Measurements from ENCODE around the gene CXCR5.

CXCR5 gene

DNA sequence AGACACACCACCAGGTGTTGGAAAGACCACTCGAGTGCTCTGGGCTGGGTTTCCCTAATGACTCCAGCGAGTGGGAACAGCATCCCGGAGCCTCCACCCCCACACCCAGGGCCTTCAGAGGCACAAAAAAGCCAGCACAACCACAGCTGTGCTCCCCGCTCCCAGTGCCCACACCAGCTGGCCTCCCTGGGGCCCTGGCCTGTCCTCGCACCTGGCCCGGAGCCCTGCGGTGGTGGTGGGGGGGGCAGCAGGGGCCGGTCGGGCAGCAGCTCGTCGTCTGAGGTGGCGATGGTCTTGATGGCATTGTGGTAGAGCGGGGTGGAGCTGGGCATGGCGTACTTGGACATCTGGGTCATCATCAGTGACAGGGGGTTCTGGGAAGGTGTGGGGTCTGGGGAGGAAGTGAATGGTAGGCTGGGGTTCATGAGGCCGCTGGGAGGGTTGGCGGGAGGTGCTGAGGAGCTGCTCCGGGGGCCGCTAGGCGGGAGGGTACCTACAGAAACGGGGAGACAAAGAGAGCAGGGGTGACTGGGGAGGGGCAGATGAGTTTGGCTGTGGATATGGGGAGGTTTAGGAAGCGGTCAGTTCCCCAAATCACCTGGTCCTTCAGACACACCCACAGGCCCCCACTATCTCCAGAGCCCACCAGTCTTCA is 16.1 kb downstream of the CXCR5 start:
- H3K27ac Mint-ChIP-seq, result peak overlapping the region; percentile 14 to 63
- H3K4me1 Mint-ChIP-seq, result peaks cover 63% of the 10 kb centered on the region
- no peak overlapping the region for H3K4me3 Mint-ChIP-seq

GRCh38 chr11:118900535-118901384 is 17.1 kb downstream of the CXCR5 start:
- H3K27ac Mint-ChIP-seq, result peak overlapping the region; percentile 38 to 89
- H3K4me1 Mint-ChIP-seq, result peaks cover 54% of the 10 kb centered on the region
- no peak overlapping the region for H3K4me3 Mint-ChIP-seq
- no peaks in the 10 kb centered on the region for H3K9me3 Mint-ChIP-seq
- no peak for ATAC-seq
- no peaks in the 10 kb centered on the region for H3K27me3 Mint-ChIP-seq
- no peak for DNase-seq

More for the DNA sequence above, 16.1 kb downstream of the CXCR5 start:
- no peak for DNase-seq
- no peaks in the 10 kb centered on the region for H3K9me3 Mint-ChIP-seq
- no peak for ATAC-seq
- no peaks in the 10 kb centered on the region for H3K27me3 Mint-ChIP-seq

DNA sequence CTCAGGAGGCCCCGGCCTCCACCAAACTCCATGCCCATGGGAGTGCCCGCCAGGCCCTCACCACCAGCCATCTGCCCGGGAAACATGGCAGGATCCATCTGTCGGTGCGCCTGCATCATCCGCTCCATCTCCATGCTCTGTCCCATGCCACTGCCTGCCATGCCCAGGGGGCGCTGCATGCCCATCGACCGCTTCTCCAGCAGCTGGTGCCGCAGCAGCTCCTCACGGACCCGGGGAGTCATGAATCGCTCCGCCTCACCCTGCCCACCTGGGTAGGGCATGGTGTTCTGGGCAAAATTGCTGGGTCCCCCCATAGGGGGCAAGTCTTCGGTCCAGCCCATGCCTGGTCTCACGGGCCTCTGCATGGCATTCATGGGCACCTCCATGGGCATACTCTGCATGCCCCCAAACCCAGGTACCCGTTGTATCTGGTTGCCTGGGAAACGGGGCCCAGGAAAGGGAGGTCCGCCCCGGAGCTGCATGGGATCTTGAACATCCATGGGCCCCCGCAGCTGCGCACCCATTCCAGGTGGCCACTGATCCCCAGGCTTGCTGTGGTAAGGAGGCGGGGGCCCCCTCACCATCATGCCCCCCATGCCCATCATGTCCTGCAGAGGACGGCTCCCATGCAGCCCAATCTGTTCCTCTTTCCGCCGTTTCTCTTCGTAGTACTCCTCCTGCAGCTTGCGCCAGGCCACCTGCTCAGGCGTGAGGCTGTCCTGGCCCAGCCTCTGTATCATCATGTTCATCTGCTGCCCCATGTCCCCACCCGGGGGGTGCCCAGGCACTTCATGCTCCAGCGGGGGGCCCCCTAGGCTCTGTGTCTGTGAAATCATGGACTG is 18.0 kb downstream of the CXCR5 start:
- Mint-ChIP-seq H3K27ac (no peak overlapping the region), H3K4me3 (no peak overlapping the region), H3K9me3 (no peaks in the 10 kb centered on the region), H3K27me3 (no peaks in the 10 kb centered on the region), H3K4me1 (peaks cover 53% of the 10 kb centered on the region)
- DNase-seq (no peak), ATAC-seq (no peak)

DNA sequence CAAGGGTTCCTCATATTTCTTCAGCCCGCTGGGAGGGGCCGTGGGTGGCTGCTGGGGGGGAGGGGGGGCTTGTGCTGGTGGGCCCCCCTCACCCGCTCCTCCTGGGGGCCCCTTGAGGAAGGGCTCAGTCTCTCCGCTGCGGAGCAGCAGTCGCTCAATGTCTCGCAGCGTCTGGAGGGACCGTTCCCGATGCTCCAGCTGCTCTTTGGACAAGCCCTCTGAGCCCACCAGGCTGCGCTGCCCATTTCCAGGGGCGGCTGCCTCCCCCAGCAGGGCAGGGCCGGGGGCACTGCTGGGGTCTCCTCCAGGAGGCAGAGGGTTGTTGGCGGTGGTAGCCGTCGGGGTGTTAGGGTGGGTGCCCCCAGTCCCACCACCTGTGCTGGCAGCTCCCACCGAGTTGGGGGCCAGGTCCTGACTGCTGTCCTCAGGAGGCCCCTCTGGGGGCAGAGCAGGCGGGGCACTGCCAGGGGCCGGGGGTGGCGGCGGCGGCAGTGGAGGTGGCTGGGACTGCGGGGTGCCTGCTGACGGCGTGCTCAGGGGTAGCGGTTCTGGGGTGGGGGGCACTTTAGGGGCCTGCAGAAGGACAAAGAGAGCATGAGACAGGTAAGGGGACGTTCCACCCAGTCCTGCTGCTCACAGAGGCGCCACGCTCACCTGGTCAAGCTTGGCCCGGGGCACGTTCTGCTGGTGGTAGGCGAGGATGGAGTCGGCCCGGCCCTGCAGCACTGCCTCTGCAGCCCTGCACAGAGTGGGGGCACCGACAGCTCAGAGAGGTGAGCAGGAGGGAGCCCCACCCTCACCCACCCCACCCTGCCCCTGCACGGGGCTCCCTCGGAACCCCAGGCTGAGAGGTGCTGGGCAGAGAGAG is 18.9 kb downstream of the CXCR5 start:
- peaks cover 53% of the 10 kb centered on the region for H3K4me1 Mint-ChIP-seq
- H3K27ac Mint-ChIP-seq, result no peak overlapping the region
- no peaks in the 10 kb centered on the region for H3K9me3 Mint-ChIP-seq
- ATAC-seq (no peak), DNase-seq (no peak)
- no peak overlapping the region for H3K4me3 Mint-ChIP-seq
- H3K27me3 Mint-ChIP-seq, result no peaks in the 10 kb centered on the region

DNA sequence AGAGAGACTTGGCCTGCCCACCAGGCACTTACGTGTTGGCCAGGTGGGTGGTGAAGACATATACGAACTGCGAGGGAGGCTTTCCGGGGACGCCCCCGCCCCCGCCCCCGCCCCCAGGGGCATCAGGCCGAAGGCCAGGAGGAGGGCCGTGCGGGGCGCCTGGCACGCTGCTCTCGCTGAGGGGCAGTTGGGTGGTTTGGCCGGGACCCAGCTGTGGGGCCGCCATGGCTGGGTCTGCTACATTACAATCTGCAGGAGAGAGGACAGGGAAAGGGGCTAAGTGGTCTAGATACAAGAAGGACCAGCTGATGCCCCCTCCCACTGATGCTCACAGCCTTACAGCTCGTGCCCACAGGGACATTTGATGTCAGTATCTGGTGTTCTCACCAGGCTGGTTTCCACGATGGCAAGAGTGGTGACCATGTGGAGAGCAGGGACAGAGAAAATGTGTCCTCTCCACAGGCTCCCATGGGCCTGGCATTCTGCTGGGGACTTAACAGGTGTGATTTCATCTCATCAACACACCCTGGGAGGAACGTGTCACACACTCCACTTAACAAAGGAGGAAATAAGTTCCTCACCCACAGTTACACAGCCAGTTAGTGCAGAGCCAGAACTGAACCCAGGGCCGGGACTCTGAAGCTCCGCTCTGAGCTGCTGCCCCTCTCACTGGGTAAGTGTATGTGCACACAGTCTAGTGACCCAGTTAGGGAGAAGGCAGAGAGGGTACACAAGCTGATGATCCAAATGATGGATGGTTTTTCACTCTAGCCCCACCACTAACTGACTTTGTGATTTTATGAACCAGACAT is 19.7 kb downstream of the CXCR5 start:
- no peak overlapping the region for H3K4me3 Mint-ChIP-seq

GRCh38 chr11:118907051-118908042 is 23.7 kb downstream of the CXCR5 start:
- H3K27me3 Mint-ChIP-seq, result no peaks in the 10 kb centered on the region
- peak overlapping the region; percentile 3 to 25 for H3K4me3 Mint-ChIP-seq
- ATAC-seq (peak; percentile 80), DNase-seq (peak; percentile 90 to 91)
- H3K9me3 Mint-ChIP-seq, result no peaks in the 10 kb centered on the region
- H3K27ac Mint-ChIP-seq, result peak overlapping the region in 1 of 2 donors; percentile 50
- H3K4me1 Mint-ChIP-seq, result peaks cover 62% of the 10 kb centered on the region

More for the DNA sequence above, 19.7 kb downstream of the CXCR5 start:
- no peaks in the 10 kb centered on the region for H3K27me3 Mint-ChIP-seq
- H3K27ac Mint-ChIP-seq, result no peak overlapping the region
- no peak for ATAC-seq
- H3K9me3 Mint-ChIP-seq, result no peaks in the 10 kb centered on the region
- peaks cover 55% of the 10 kb centered on the region for H3K4me1 Mint-ChIP-seq
- DNase-seq, result no peak

GRCh38 chr11:118908264-118908663 is 24.6 kb downstream of the CXCR5 start:
- no peak overlapping the region for H3K4me3 Mint-ChIP-seq
- no peaks in the 10 kb centered on the region for H3K27me3 Mint-ChIP-seq
- peaks cover 72% of the 10 kb centered on the region for H3K4me1 Mint-ChIP-seq
- no peak for ATAC-seq
- H3K9me3 Mint-ChIP-seq, result no peaks in the 10 kb centered on the region
- DNase-seq, result no peak
- peak overlapping the region in 1 of 2 donors; percentile 37 for H3K27ac Mint-ChIP-seq

DNA sequence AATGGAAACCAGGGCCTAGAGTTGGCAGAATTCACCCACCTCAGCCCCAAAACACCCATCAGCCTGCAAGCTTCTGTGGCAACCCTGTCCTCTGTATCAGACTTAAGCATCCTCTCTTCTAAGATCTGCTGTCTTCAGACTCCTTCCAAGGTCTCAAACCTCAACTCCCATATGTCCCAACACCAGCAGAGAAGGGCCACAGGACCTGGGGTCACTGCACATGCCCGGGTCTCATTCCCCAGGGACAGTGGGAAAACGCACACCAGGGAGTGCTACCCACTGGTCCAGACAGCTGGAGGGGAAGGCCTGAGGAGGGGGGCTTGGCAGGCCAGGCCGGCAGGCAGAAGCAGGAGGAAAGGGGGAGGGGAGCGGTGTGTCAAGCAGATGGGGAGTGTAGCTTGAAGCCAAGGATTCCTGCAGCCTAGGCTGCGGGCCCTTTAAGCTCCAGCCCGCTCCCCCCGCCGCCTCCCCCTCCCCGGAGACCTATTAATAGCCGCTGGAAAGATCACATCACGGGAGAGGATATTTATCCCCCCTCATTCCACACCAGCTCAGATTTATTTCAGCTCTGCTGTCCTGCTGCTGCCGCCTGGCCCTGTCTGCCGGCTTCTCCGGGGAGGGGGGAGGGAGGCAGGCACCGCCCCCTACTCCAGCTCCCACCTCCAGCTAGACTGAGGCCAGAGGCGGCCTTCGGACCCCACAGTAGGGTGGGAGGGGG is 25.4 kb downstream of the CXCR5 start:
- ATAC-seq (no peak), DNase-seq (no peak)
- Mint-ChIP-seq H3K4me1 (peaks cover 80% of the 10 kb centered on the region), H3K27ac (peak overlapping the region; percentile 13 to 81), H3K27me3 (no peaks in the 10 kb centered on the region), H3K9me3 (no peaks in the 10 kb centered on the region), H3K4me3 (peak overlapping the region; percentile 45 to 74)

GRCh38 chr11:118909619-118910308 is 26.1 kb downstream of the CXCR5 start:
- DNase-seq (no peak), ATAC-seq (no peak)
- H3K9me3 Mint-ChIP-seq, result no peaks in the 10 kb centered on the region
- peaks cover 87% of the 10 kb centered on the region for H3K4me1 Mint-ChIP-seq
- H3K4me3 Mint-ChIP-seq, result peak overlapping the region; percentile 44 to 74
- H3K27ac Mint-ChIP-seq, result peak overlapping the region in 1 of 2 donors; percentile 81
- H3K27me3 Mint-ChIP-seq, result no peaks in the 10 kb centered on the region

GRCh38 chr11:118910309-118911112 is 26.8 kb downstream of the CXCR5 start:
- DNase-seq (peak in 1 of 2 donors; percentile 38), ATAC-seq (no peak)

GRCh38 chr11:118911113-118911879 is 27.6 kb downstream of the CXCR5 start:
- Mint-ChIP-seq H3K4me1 (peaks cover 97% of the 10 kb centered on the region), H3K27me3 (no peaks in the 10 kb centered on the region), H3K4me3 (peak overlapping the region; percentile 84 to 97), H3K9me3 (no peaks in the 10 kb centered on the region), H3K27ac (peak overlapping the region; percentile 64 to 98)
- ATAC-seq, result no peak
- DNase-seq, result peak in 1 of 2 donors; percentile 36

More at GRCh38 chr11:118910309-118911112, 26.8 kb downstream of the CXCR5 start:
- Mint-ChIP-seq H3K27me3 (no peaks in the 10 kb centered on the region), H3K27ac (peak overlapping the region; percentile 78 to 98), H3K4me1 (peaks cover 94% of the 10 kb centered on the region), H3K9me3 (no peaks in the 10 kb centered on the region), H3K4me3 (peak overlapping the region; percentile 84 to 97)

All from stimulated activated naive CD8-positive, alpha-beta T cell treated with anti-CD3 and anti-CD28 coated beads, Interleukin-15, amount 100 ng/mL, for 72 hours (primary cell).